ENCODE measurements around the gene RFX4. TPM values are rescaled to one million over a fixed set of nuclear protein-coding genes. Genes with fewer than 3 reads are reported as not detected.

Gene RFX4
- total and polyA plus RNA-seq, 12 donors: 0.08 TPM; not detected in 11

GRCh38 chr12:106745181-106745745 lies 162.5 kb downstream of the RFX4 start:
- Histone ChIP-seq H3K9me3 (replicated peaks in 1 of 3) (no peaks in the 10 kb centered on the region), H3K27ac (no peak overlapping the region), H3K4me1 (replicated peaks in 1 of 2) (no peaks in the 10 kb centered on the region), H3K27me3 (peaks cover 6% of the 10 kb centered on the region), H3K36me3 (replicated peaks in 1 of 2) (no peaks in the 10 kb centered on the region), H3K4me3 (no peak overlapping the region)
- intact Hi-C loops (cut with DNase I): no loop called here
- 80 to 86% (median 83%) methylated on average over 4 of the region's 4 CpGs for WGBS, 4 donors
- no peak for TF ChIP-seq CTCF (IDR thresholded peaks at IDR 0.05)
- TF ChIP-seq POLR2A (IDR thresholded peaks at IDR 0.05): no peak
- no peak for DNase-seq

GRCh38 chr12:106747973-106748436 lies 165.2 kb downstream of the RFX4 start:
- Histone ChIP-seq H3K4me1 (replicated peaks in 1 of 2) (no peaks in the 10 kb centered on the region), H3K9me3 (replicated peaks in 1 of 3) (no peaks in the 10 kb centered on the region), H3K4me3 (no peak overlapping the region), H3K27ac (no peak overlapping the region), H3K36me3 (replicated peaks in 1 of 2) (no peaks in the 10 kb centered on the region), H3K27me3 (peaks cover 6% of the 10 kb centered on the region)
- 91 to 95% (median 92%) methylated on average over 3 of the region's 3 CpGs for WGBS, 4 donors
- DNase-seq: no peak
- intact Hi-C loops (cut with DNase I): no loop called here
- TF ChIP-seq CTCF (IDR thresholded peaks at IDR 0.05) (no peak), POLR2A (IDR thresholded peaks at IDR 0.05) (no peak)

GRCh38 chr12:106750524-106750923 lies 167.7 kb downstream of the RFX4 start:
- Histone ChIP-seq H3K27ac (no peak overlapping the region), H3K9me3 (replicated peaks in 1 of 3) (no peaks in the 10 kb centered on the region), H3K36me3 (replicated peaks in 1 of 2) (no peaks in the 10 kb centered on the region), H3K27me3 (peaks cover 4% of the 10 kb centered on the region), H3K4me3 (no peak overlapping the region), H3K4me1 (replicated peaks in 1 of 2) (no peaks in the 10 kb centered on the region)
- WGBS, 4 donors: 83 to 91% (median 87%) methylated on average over 3 of the region's 3 CpGs
- intact Hi-C loops (cut with DNase I): no loop called here
- TF ChIP-seq POLR2A (IDR thresholded peaks at IDR 0.05): no peak
- TF ChIP-seq CTCF (IDR thresholded peaks at IDR 0.05): no peak
- DNase-seq: no peak

- intact Hi-C loops (cut with DNase I): no loop called here
Observed at GRCh38 chr12:106753526-106753925, 170.7 kb downstream of the RFX4 start.

More at GRCh38 chr12:106753526-106753925, 170.7 kb downstream of the RFX4 start:
- H3K27ac ChIP-seq: no peak overlapping the region
- no peak for DNase-seq
- H3K9me3 ChIP-seq (replicated peaks in 1 of 3): no peaks in the 10 kb centered on the region
- H3K4me3 ChIP-seq: no peak overlapping the region
- 84 to 87% (median 86%) methylated on average over 4 to 7 of the region's 7 CpGs for WGBS, 4 donors
- no peaks in the 10 kb centered on the region for H3K27me3 ChIP-seq
- TF ChIP-seq CTCF (IDR thresholded peaks at IDR 0.05): no peak
- no peak for TF ChIP-seq POLR2A (IDR thresholded peaks at IDR 0.05)
- H3K36me3 ChIP-seq (replicated peaks in 1 of 2): no peaks in the 10 kb centered on the region
- H3K4me1 ChIP-seq (replicated peaks in 1 of 2): no peaks in the 10 kb centered on the region

Data from adrenal gland (tissue), 12 donors.